Ishikawa (cell line): ENCODE data around the gene RBM10.

Experiments
- CEBPB ChIP-seq: IDR thresholded peaks from 2 replicates; pipeline ENCODE4 v1.6.1; 2012
- CREB1 ChIP-seq: IDR thresholded peaks from 2 replicates; pipeline ENCODE4 v1.6.1; 2012; ENCODE audit warnings: low read depth
- EGR1 ChIP-seq: IDR thresholded peaks from 2 replicates; pipeline ENCODE4 v1.6.1; 2012
- EP300 ChIP-seq: IDR thresholded peaks from 2 replicates; pipeline ENCODE4 v1.6.1; 2012; ENCODE audit warnings: borderline replicate concordance
- FOXM1 ChIP-seq: IDR thresholded peaks from 2 replicates; pipeline ENCODE4 v1.6.1; 2012; ENCODE audit warnings: low read depth, borderline replicate concordance
- NFIC ChIP-seq: IDR thresholded peaks from 2 replicates; pipeline ENCODE4 v1.6.1; 2012
- RAD21 ChIP-seq: IDR thresholded peaks from 2 replicates; pipeline ENCODE4 v1.6.1; 2012; ENCODE audit warnings: low read depth
- TAF1 ChIP-seq: IDR thresholded peaks from 2 replicates; pipeline ENCODE4 v1.6.1; 2012; ENCODE audit warnings: low read depth, mild to moderate bottlenecking
- TCF12 ChIP-seq: IDR thresholded peaks from 2 replicates; pipeline ENCODE4 v1.6.1; 2012; ENCODE audit warnings: low read depth
- TEAD4 ChIP-seq: IDR thresholded peaks from 2 replicates; pipeline ENCODE4 v1.6.1; 2012
- USF1 ChIP-seq: IDR thresholded peaks from 2 replicates; pipeline ENCODE4 v1.6.1; 2012
- YY1 ChIP-seq: IDR thresholded peaks from 2 replicates; pipeline ENCODE4 v1.6.1; 2012; ENCODE audit warnings: low read depth
- ZBTB7A ChIP-seq: IDR thresholded peaks from 2 replicates; pipeline ENCODE4 v1.6.1; 2012; ENCODE audit warnings: low read depth
- TF ChIP-seq, protein P1 (sequence below): IDR thresholded peaks from 2 replicates; pipeline ENCODE4 v1.6.1; 2012; ENCODE audit warnings: low read depth, mild to moderate bottlenecking
- TF ChIP-seq, protein P2 (sequence below): IDR thresholded peaks from 2 replicates; pipeline ENCODE4 v1.6.1; 2012

Gene RBM10

GRCh38 chrX:47194194-47194787, 49.3 kb downstream of the RBM10 start:
- TF ChIP-seq RAD21 (no peak), TAF1 (no peak), NFIC (no peak), FOXM1 (no peak), ZBTB7A (no peak), TEAD4 (no peak), EP300 (no peak), EGR1 (no peak), USF1 (no peak), CEBPB (no peak), CREB1 (no peak), TCF12 (no peak), YY1 (no peak)
- TF ChIP-seq, protein P1, sequence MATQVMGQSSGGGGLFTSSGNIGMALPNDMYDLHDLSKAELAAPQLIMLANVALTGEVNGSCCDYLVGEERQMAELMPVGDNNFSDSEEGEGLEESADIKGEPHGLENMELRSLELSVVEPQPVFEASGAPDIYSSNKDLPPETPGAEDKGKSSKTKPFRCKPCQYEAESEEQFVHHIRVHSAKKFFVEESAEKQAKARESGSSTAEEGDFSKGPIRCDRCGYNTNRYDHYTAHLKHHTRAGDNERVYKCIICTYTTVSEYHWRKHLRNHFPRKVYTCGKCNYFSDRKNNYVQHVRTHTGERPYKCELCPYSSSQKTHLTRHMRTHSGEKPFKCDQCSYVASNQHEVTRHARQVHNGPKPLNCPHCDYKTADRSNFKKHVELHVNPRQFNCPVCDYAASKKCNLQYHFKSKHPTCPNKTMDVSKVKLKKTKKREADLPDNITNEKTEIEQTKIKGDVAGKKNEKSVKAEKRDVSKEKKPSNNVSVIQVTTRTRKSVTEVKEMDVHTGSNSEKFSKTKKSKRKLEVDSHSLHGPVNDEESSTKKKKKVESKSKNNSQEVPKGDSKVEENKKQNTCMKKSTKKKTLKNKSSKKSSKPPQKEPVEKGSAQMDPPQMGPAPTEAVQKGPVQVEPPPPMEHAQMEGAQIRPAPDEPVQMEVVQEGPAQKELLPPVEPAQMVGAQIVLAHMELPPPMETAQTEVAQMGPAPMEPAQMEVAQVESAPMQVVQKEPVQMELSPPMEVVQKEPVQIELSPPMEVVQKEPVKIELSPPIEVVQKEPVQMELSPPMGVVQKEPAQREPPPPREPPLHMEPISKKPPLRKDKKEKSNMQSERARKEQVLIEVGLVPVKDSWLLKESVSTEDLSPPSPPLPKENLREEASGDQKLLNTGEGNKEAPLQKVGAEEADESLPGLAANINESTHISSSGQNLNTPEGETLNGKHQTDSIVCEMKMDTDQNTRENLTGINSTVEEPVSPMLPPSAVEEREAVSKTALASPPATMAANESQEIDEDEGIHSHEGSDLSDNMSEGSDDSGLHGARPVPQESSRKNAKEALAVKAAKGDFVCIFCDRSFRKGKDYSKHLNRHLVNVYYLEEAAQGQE, result no peak
- TF ChIP-seq, protein P2, sequence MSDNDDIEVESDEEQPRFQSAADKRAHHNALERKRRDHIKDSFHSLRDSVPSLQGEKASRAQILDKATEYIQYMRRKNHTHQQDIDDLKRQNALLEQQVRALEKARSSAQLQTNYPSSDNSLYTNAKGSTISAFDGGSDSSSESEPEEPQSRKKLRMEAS, result no peak

DNA sequence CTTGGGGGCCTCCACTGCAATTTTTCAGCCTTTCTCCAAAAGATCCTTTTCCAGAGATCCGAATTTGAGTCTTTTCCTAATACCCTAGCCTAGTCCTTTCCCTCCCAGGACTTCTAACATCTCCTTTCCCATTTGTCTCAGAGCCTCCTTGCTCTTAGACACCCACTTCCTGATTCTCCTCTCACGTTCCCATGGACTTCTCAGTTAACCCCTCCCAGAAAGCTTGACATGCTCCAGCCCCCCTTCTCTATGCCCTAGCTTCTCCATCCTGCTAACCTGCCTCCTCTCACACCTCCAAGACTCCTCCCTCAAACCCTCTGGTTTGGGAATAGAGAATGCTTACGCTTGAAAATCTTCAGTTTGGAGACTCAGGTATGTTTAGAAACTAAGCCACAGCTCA, 51.1 kb downstream of the RBM10 start:
- TF ChIP-seq YY1, result no peak
- no peak for TF ChIP-seq CREB1
- TF ChIP-seq NFIC, result no peak
- no peak for TF ChIP-seq EP300
- TF ChIP-seq USF1, result no peak

DNA sequence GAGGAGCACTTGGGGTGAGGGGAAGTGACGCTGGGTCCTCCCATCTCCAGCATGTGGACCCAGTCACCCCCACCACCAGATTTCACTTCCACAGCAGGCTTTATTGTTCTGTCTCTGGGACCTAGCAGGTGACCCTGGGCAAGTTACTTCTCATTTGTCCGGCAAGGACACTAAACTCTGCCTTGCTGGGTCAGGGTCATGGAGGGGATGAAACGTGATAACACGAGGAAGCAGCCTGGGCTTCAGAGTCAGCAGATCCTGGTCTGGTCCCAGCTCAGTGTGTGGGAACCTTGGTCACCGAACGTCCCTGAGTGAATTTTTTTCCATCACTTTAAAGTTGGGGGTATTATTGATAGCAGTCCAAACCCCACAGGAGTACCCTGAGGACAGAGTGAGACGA, 52.5 kb downstream of the RBM10 start:
- TF ChIP-seq, protein P1, result no peak
- TF ChIP-seq TCF12, result no peak
- no peak for TF ChIP-seq CREB1
- no peak for TF ChIP-seq TEAD4
- TF ChIP-seq YY1, result no peak
- TF ChIP-seq EGR1, result no peak
- TF ChIP-seq FOXM1, result no peak
- no peak for TF ChIP-seq TAF1
- no peak for TF ChIP-seq NFIC
- TF ChIP-seq ZBTB7A, result no peak
- TF ChIP-seq RAD21, result no peak
- TF ChIP-seq, protein P2, result no peak
- TF ChIP-seq EP300, result no peak
- TF ChIP-seq CEBPB, result no peak
- TF ChIP-seq USF1, result no peak

DNA sequence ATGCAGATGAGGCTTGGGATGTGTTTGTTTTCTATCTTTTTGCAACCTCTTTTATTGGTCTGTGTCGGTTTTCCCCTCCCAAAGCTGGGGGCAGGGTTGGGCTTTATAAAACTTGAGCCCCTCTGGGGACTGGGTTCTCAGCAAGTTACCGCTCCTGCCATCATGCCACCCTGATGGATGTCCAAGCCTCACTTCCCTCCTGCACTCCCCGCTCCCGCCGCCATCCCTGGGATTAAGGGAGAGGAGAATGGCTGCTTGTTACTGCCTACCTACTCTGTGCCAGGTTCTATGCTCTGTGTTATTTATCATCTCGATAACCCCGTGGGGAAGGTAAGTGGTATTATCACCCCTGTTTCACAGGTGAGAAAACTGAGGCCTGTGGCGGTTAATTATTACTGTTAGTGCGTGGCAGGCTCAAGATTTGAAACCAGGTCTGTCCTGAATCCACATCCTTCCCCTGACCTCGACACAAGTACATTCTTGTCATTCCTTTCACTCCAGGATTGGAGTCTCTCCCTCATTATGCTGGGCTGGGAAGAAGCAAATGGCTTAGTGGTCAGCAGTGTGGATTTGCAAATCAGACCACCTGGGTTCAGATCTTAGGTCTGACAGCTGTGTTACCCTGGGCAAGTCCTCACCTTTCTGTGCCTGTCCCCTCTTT, 53.1 kb downstream of the RBM10 start:
- TF ChIP-seq YY1 (no peak), TCF12 (no peak), TAF1 (no peak), RAD21 (no peak), FOXM1 (no peak), EGR1 (no peak)

DNA sequence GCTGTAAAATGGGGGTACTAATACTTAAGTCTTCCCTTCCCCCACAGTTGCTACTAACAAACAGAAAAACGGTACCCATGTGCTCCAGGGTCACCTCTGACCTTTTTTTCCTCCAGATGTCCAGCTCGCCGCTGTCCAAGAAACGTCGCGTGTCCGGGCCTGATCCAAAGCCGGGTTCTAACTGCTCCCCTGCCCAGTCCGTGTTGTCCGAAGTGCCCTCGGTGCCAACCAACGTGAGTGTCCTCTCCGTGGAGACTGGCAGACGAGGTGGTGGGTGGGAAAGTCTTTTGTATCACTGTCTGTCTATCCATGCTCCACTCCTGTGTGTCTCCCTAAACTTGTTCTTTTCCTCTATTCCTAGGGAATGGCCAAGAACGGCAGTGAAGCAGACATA, 53.7 kb downstream of the RBM10 start:
- TF ChIP-seq TEAD4, result no peak
- TF ChIP-seq TAF1, result no peak

DNA sequence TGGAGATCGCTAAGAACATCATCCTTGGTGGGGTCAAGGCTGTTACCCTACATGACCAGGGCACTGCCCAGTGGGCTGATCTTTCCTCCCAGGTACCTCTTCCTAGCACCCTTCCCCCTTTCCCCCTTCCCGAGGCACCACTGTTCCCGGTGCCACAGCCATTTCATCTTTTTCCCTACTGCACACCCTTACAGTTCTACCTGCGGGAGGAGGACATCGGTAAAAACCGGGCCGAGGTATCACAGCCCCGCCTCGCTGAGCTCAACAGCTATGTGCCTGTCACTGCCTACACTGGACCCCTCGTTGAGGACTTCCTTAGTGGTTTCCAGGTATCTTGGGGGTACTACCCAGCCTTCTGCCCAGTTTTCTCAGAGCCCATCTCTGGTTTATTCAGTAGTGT, 54.3 kb downstream of the RBM10 start:
- TF ChIP-seq YY1 (no peak), CEBPB (no peak), USF1 (no peak), CREB1 (no peak), EGR1 (no peak), ZBTB7A (no peak), EP300 (no peak), TEAD4 (no peak), TCF12 (no peak), NFIC (no peak), TAF1 (no peak), FOXM1 (no peak), RAD21 (no peak)
- TF ChIP-seq, protein P1, result no peak
